HEK293T (cell line): ENCODE measurements around the gene DGKA.

Source experiments
- BHLHE40 ChIP-seq: fragments of 450-650 bp; IDR thresholded peaks from 2 replicates; pipeline ENCODE4 v1.6.1; 2016; ENCODE audit warnings: mild to moderate bottlenecking, moderate library complexity, borderline replicate concordance
- ELF4 ChIP-seq: fragments of 450-650 bp; IDR thresholded peaks from 2 replicates; pipeline ENCODE4 v1.6.1; 2017; ENCODE audit warnings: antibody characterized with exemption
- FOXM1 ChIP-seq: fragments of 450-650 bp; IDR thresholded peaks from 2 replicates; pipeline ENCODE4 v1.6.1; 2017; ENCODE audit warnings: mild to moderate bottlenecking, borderline replicate concordance
- LEF1 ChIP-seq: fragments of 450-650 bp; IDR thresholded peaks from 2 replicates; pipeline ENCODE4 v1.6.1; 2017; ENCODE audit warnings: mild to moderate bottlenecking, borderline replicate concordance
- SP1 ChIP-seq: fragments of 450-650 bp; IDR thresholded peaks from 2 replicates; pipeline ENCODE4 v1.6.1; 2017

- no peak for TF ChIP-seq BHLHE40
- TF ChIP-seq FOXM1, result no peak
- no peak for TF ChIP-seq ELF4
- no peak for TF ChIP-seq LEF1
- no peak for TF ChIP-seq SP1
Measured at GRCh38 chr12:55995366-55995765, 64.4 kb downstream of the DGKA start.
